Pancreas (tissue), 10 donors: ENCODE results near the gene RAET1G. TPM values are rescaled to one million over a fixed set of nuclear protein-coding genes. Genes with fewer than 3 reads are reported as not detected.
"Not testable (repeated sequence)": the region's sequence is repeated elsewhere in the genome, so short reads cannot be mapped to it uniquely, and the experiment has no call there.

Experiments used
- ATAC-seq, 4 donors: fragments of 200-7000 bp; cut with Tn5 transposase; one replicate each; pipeline versions ENCODE4 v1.8.0 to v1.9.1; 2020; ENCODE audit warnings: mild to moderate bottlenecking in 4 of 4, moderate library complexity in 4 of 4
- DNase-seq, 6 donors: peaks; one replicate each; pipeline ENCODE4 v3.0.0-alpha.2; 2020
- FAIRE-seq: peaks from 2 replicates; lab custom pipeline; 2012; peaks lifted over from hg19 to GRCh38; lab: Jason Lieb, UNC
- H3K27ac ChIP-seq, 4 donors: fragments of 200-600 bp; sonication (generic); 1 replicate in 3 of 4; 2 replicates in 1 of 4; pipeline versions ENCODE4 v1.5.0 to v1.8.0; 2020
- H3K27me3 ChIP-seq, 4 donors: fragments of 200-600 bp; one replicate each; pipeline ENCODE4 v1.8.0; 2021
- H3K36me3 ChIP-seq, 3 donors: fragments of 200-600 bp; sonication (generic) in 1 of 3; one replicate each; pipeline versions ENCODE4 v1.5.0 to v1.8.0; 2020 to 2021
- H3K4me1 ChIP-seq, 3 donors: fragments of 200-600 bp; one replicate each; pipeline ENCODE4 v1.8.0; 2021
- H3K4me3 ChIP-seq, 4 donors: fragments of 200-600 bp; sonication (generic) in 2 of 4; one replicate each; pipeline versions ENCODE4 v1.5.0 to v1.8.0; 2020 to 2021
- H3K9me3 ChIP-seq, 4 donors: fragments of 200-600 bp; one replicate each; pipeline ENCODE4 v1.8.0; 2021
- WGBS, 2 donors: extraction: QIAGEN DNeasy Blood & Tissue Kit; methylation state at CpG; one replicate each; pipeline ENCODE4 v1.1.7; 2013; 5-methylcytosine and 5-hydroxymethylcytosine counted together
- intact Hi-C, 3 donors: fragments of 100-400 bp; cut with DNase I; formaldehyde crosslinking; loops; one replicate each; pipeline versions ENCODE4 v1.11.1 to v1.14.2; 2022
- polyA plus RNA-seq, 2 donors: library from polyadenylated mRNA; stranded (reverse); fragments of 200-250 nt; gene quantifications; one replicate each; pipeline ENCODE4 v1.2.3, GENCODE V29; 2013
- total RNA-seq, 6 donors: library from RNA; stranded (reverse); fragmentation: NEBNext Ultra II Directional in 4 of 6; extraction: Animal tissue kit (Norgen Biotek cat#: 25700) in 4 of 6; gene quantifications; one replicate each; pipeline versions ENCODE4 v1.2.1 to v1.2.4, GENCODE V29; 2021 to 2023
- TF ChIP-seq, protein P1 (sequence below), 4 donors: fragments of 200-600 bp; sonication (generic) in 3 of 4; IDR thresholded peaks; one replicate each; pipeline versions ENCODE4 v1.5.0 to v1.8.0; 2021; ENCODE audit warnings: antibody characterized with exemption in 4 of 4
- donor health status: healthy with polysubstance abuse.
- donor health status: DM: no; HTN: no; CAD: no; lungs with moderate emphysema.
- donor health status: DM: no; HTN: no; CAD: no.
- donor health status: control.
- donor health status: control.
- donor health status: Bipolar disorder and iron deficiency.
- donor health status: DM: yes; HTN: yes; CAD: no.
- donor health status: DM: no; HTN: no; CAD: no.
- donor health status: DM: no; HTN: no; CAD: no.
- donor health status: DM: yes; HTN: yes; CAD: no.

RAET1G gene
- total and polyA plus RNA-seq, 8 donors, result 0.30 to 0.31 TPM; not detected in 6

DNA sequence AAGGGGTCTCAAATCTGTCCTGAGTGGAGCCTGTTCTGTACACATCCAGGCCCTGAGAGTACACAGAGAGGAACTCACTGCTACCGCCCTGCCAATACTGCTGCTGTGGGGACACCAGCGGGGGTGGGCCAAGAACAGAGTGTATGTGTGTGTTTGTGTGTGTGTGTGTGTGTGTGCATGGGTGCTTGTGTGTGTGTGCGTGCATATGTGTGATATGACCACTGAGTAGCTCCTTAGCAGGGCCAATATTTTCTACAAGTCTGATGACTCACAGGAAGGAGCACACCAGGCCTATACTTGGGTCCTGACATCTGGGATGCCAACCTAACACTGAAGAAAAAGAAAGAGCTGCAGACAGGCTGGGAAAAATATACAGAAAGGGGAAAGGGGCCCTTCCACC is 26.4 kb downstream of the RAET1G start:
- ATAC-seq (no peak), DNase-seq (no peak), FAIRE-seq (no peak)
- H3K27ac ChIP-seq, result no peak overlapping the region
- WGBS, 2 donors, result 88 to 90% methylated on average over 3 of the region's 3 CpGs
- peaks cover 3 to 6% (median 5%) of the 10 kb centered on the region in 3 donors for H3K4me1 ChIP-seq
- no peak overlapping the region for H3K4me3 ChIP-seq
- H3K36me3 ChIP-seq, result no peaks in the 10 kb centered on the region
- TF ChIP-seq, protein P1, sequence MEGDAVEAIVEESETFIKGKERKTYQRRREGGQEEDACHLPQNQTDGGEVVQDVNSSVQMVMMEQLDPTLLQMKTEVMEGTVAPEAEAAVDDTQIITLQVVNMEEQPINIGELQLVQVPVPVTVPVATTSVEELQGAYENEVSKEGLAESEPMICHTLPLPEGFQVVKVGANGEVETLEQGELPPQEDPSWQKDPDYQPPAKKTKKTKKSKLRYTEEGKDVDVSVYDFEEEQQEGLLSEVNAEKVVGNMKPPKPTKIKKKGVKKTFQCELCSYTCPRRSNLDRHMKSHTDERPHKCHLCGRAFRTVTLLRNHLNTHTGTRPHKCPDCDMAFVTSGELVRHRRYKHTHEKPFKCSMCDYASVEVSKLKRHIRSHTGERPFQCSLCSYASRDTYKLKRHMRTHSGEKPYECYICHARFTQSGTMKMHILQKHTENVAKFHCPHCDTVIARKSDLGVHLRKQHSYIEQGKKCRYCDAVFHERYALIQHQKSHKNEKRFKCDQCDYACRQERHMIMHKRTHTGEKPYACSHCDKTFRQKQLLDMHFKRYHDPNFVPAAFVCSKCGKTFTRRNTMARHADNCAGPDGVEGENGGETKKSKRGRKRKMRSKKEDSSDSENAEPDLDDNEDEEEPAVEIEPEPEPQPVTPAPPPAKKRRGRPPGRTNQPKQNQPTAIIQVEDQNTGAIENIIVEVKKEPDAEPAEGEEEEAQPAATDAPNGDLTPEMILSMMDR (IDR thresholded peaks at IDR 0.05), result no peak
- intact Hi-C loops, result no loop called here
- no peaks in the 10 kb centered on the region for H3K9me3 ChIP-seq
- H3K27me3 ChIP-seq, result no peaks in the 10 kb centered on the region

DNA sequence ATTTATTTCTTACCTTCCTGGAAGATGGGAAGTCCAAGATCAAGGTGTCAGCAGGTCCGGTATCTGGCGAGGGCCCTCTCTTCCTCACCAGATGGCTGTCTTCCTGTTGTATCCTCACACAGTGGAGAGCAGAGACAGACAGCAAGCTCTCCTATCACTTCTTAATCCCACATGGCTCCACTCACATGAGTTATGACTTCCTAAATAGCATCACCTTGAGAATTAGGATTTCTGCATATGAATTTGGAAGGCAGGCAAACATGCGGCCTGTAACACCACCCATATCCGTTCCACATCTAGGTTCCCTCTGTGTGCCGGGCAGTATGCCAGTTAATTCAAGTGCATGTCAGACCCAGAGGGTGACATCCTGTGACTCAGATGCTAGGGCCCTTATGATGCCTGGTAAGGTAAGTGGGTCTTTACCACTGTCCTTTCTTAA is 27.1 kb downstream of the RAET1G start:
- DNase-seq (no peak), FAIRE-seq (no peak), ATAC-seq (peak in 3 of 4 donors; percentile 10 to 42 (median 23))
- H3K4me1 ChIP-seq, result peaks cover 3 to 6% (median 5%) of the 10 kb centered on the region in 3 donors
- no peaks in the 10 kb centered on the region for H3K27me3 ChIP-seq
- TF ChIP-seq, protein P1 (IDR thresholded peaks at IDR 0.05), result no peak
- H3K27ac ChIP-seq, result peak overlapping the region in 2 of 4 donors; percentile 41 to 60
- H3K9me3 ChIP-seq, result no peaks in the 10 kb centered on the region
- intact Hi-C loops, result no loop called here
- 62 to 71% methylated on average over 5 of the region's 5 CpGs for WGBS, 2 donors
- no peaks in the 10 kb centered on the region for H3K36me3 ChIP-seq
- H3K4me3 ChIP-seq, result no peak overlapping the region

DNA sequence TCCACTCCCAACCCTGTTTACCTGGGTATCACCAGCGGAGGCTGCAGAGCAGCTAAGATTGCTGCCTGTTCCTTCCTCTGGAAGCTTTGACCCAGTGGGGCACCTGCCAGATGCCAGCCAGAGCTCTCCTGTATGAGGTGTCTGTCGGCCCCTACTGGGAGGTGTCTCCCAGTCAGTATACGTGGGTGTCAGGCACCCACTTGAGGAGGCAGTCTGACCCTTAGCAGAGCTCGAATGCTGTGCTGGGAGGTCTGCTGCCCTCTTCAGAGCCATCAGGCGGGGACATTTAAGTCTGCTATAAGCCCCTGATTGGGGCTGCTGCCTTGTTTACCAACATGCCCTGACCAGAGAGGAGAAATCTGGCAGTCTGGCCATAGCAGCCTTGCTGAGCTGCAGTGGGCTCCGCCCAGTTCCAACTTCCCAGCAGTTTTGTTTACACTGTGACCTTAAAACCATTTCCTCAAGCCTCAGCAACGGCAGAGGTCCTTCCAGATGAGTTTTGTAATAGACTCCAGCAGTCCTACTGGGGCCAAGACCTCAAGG is 27.8 kb downstream of the RAET1G start:
- peaks cover 3 to 6% (median 5%) of the 10 kb centered on the region in 3 donors for H3K4me1 ChIP-seq
- TF ChIP-seq, protein P1 (IDR thresholded peaks at IDR 0.05), result no peak
- intact Hi-C loops, result no loop called here
- WGBS, 2 donors, result 34 to 45% methylated on average over 7 of the region's 7 CpGs
- no peak overlapping the region for H3K4me3 ChIP-seq
- no peaks in the 10 kb centered on the region for H3K36me3 ChIP-seq
- peak overlapping the region in 2 of 4 donors; percentile 41 to 60 for H3K27ac ChIP-seq
- DNase-seq (peak in 4 of 6 donors; percentile 48 to 66 (median 54)), ATAC-seq (peak; percentile 60 to 94 (median 86)), FAIRE-seq (peak; percentile 9)
- H3K27me3 ChIP-seq, result no peaks in the 10 kb centered on the region
- no peaks in the 10 kb centered on the region for H3K9me3 ChIP-seq

DNA sequence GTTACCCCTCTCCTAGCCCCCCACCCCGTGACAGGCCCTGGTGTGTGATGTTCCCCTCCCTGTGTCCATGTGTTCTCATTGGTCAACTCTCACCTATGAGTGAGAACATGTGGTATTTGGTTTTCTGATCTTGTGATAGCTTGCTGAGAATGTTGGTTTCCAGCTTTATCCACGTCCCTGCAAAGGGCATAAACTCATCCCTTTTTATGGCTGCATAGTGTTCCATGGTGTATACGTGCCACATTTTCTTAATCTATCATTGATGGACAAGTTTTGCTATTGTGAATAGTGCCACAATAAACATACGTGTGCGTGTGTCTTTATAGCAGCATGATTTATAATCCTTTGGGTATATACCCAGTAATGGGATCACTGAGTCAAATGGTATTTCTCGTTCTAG is 31.1 kb downstream of the RAET1G start:
- ATAC-seq, FAIRE-seq, intact Hi-C loops, H3K27me3 ChIP-seq, H3K27ac ChIP-seq, H3K36me3 ChIP-seq, H3K9me3 ChIP-seq, DNase-seq, H3K4me1 ChIP-seq, H3K4me3 ChIP-seq: not testable (repeated sequence)
- 77 to 88% methylated on average over 6 of the region's 6 CpGs for WGBS, 2 donors

DNA sequence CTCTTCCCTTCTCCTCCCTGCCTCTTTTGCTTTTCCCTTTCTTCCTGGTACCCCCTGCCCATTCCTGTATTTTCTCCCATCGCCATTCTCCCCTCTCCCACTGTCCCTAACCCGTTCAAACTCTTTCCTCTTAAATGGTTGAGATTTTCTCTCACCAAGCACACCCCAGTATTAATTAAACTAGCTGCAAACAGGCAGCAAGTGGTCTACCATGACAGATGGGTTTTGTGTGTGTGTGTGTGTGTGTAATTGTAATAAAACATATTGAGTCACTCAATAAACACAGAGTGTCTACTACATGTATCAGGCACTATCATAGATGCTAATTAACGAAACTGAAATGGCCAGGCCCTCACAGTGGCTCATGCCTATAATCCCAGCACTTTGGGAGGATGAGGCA is 31.7 kb downstream of the RAET1G start:
- DNase-seq (no peak), ATAC-seq (no peak), FAIRE-seq (no peak)
- H3K27ac ChIP-seq, result no peak overlapping the region
- TF ChIP-seq, protein P1 (IDR thresholded peaks at IDR 0.05), result no peak
- H3K9me3 ChIP-seq, result no peaks in the 10 kb centered on the region
- H3K4me1 ChIP-seq, result peaks cover 3 to 6% (median 5%) of the 10 kb centered on the region in 3 donors
- no peaks in the 10 kb centered on the region for H3K36me3 ChIP-seq
- no peak overlapping the region for H3K4me3 ChIP-seq
- intact Hi-C loops, result no loop called here
- WGBS, 2 donors, result 83 to 85% methylated on average over 3 of the region's 3 CpGs
- H3K27me3 ChIP-seq, result no peaks in the 10 kb centered on the region
